Hepatic stellate cell (primary cell): ENCODE measurements around the gene RAB7B.
A peak's percentile ranks its signal among the peaks of the same experiment; 100 is the strongest.

Experiments used
- DNase-seq: peaks from one replicate; pipeline ENCODE4 v3.0.0; 2011; ENCODE audit warnings: low spot score

RAB7B gene

GRCh38 chr1:205948886-205949285, 54.3 kb downstream of the RAB7B start:
- no peak for DNase-seq

DNA sequence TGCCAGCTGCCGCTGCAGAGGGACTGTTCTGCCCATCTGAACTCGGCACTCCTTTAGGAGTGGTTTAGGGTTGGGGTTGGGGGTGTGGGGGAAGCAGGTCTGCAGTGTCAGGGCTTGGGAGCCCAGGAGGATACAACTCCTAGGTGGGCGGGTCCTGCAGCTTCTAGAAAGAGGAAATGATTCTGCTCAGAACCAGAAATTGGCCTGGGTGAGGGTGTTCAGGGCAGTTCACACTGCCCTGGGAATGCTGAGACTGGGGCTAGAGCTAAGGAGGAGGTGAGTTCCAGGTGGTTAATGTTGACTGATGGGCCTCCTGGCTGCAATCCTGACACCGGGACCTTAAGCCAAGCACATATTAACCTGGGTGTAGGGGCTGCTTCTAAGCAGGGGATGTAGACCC, 55.2 kb downstream of the RAB7B start:
- DNase-seq = no peak

DNA sequence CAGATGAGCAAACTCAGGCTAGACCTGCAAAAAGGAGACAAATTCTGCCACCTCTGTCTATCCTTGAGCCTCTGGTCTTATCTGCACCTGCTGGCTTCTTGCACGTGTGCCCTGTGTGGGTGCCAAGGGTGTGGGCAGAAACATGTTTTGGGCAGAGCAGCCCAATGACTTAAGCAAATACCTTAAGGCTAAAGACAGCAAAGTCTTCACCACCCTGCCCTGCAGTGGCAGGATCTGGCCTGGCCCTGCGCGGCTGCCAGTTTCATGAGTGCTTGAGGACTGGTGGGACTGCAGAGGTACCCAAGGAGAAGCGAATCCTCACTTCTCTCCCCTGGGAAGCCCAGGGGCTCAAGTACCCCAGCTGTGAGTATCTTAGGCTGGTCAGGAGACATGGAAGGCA, 56.2 kb downstream of the RAB7B start:
- no peak for DNase-seq

GRCh38 chr1:205945069-205945468, 58.1 kb downstream of the RAB7B start:
- DNase-seq = no peak

DNA sequence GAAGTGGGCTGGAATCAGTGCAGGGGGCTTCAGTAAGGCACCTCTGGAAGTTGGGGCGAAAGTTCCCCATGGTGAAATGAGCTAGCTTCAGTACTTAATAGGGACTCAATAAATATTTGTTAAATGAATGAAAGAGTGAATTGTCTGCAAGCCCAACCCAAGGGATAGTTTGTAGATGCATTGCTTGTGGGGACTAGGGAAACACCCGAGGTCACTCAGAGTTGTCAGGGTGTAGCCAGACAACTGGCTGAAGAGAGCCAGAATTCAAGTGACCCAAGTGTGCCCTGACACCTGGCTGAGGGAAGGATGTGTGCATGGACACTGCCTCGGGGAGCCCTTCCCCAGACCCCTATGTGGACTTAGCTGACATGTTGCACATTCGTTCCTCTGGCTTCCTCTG, 58.7 kb downstream of the RAB7B start:
- no peak for DNase-seq

- no peak for DNase-seq
Measured at GRCh38 chr1:205943245-205943644, 60.0 kb downstream of the RAB7B start, which contains the start of gene SLC26A9. Gene SLC26A9 (minus strand): TSS chr1:205943456. CDS start chr1:205935820, 7,636 bp downstream.

DNA sequence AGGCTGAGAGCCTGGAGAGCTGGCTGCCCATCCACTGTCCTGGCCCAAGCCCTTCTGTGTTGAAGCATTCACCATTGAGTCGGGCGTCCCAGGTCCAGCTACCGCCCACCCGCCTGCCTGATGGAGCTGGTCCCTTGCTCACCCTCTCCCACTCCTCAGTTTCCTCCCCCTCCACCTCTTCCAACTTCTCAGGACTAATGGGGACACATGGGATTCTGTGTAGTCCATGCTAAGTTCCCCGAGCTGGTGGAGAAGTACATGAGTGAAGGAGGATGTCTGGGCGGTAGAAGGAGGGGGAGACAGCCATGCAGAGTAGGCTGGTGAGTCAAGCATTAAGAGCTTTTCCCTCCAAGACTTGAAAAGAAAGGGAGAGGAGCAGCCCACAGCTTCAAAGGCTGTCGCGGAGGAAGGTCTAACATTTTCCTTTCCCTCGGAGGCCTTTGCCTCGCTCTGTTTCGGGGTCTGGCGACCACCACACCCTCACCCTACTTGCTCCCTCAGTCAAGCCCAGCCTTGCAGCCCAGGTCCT, 60.5 kb downstream of the RAB7B start:
- DNase-seq = no peak

DNA sequence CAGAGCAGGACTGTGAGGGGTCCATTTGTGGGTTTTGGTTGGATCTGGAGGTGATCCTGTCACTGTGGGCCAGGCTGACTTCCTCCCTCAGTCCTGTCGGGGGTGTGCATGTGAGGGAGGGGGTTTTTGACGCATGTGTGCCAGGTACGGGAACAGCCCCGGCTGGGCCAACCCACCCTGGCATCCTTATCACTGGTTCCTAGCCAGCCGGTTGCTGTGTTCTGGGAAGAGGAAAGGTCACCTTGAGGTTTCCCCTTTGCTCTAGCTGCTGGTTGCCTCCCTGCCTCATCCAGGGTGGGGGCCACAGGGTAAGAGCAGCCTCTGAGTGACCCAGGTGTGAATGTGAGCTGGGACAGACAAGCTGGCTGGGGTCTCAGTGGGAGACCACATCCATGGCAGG, 62.5 kb downstream of the RAB7B start:
- DNase-seq = no peak

GRCh38 chr1:205939690-205940330, 63.4 kb downstream of the RAB7B start:
- DNase-seq = no peak

- no peak for DNase-seq
Measured at GRCh38 chr1:205938682-205939081, 64.5 kb downstream of the RAB7B start.

DNA sequence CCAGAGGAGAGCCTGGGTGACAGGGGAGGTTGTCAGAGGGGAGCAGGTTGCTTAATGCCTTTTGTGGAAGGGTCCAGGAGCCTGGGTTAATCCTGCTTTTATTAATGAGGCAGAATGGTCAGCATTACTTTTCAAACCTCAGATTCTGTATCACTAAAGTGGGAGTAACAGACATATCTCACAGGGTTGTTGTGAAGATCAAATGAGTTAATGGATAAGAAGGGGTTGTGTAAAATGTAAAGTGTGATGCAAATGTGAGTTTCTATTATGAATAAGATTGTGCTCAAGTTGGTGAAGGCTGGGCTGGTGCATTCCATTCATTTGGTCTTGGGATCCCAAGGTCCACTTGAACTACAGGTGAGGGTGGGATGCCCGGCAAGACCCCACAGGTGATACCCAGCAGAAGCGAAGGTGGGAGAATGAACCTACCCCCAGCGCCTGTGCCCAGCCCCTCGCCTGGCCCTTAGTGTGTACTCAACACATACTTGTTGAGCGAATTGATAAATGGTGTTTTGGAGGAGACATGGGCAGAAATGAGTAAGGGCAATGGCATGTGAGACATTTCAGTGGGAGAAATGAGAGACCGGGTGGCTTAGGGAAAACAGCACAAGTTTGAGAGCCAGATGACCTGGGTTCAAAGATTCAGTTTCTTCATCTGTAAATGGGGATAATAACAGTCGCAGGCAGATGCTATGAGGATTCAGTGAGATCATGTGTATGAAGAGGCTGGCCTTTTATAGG, 66.2 kb downstream of the RAB7B start:
- peak; percentile 81 for DNase-seq

DNA sequence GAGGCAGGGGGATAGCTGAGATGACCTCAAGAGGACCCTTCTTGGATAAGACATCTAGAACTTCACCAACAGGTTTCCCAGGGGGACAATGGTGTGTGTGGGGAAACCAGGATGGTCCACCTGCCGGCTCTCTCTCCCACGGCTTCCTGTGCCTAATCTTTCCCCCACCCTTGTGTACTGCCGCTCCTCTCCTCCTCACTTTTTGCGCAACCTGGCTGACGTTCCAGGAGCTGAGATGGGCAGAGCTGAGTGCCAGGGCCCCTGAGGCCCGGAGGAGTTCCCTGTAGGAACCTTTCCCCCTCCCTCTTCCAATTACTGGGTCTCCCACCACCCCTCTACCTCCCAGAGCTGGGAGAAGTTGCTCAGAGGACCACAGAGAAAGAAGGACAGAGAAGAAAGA, 66.9 kb downstream of the RAB7B start:
- DNase-seq = no peak

- DNase-seq = no peak
Measured at GRCh38 chr1:205935869-205936268, 67.3 kb downstream of the RAB7B start.

DNA sequence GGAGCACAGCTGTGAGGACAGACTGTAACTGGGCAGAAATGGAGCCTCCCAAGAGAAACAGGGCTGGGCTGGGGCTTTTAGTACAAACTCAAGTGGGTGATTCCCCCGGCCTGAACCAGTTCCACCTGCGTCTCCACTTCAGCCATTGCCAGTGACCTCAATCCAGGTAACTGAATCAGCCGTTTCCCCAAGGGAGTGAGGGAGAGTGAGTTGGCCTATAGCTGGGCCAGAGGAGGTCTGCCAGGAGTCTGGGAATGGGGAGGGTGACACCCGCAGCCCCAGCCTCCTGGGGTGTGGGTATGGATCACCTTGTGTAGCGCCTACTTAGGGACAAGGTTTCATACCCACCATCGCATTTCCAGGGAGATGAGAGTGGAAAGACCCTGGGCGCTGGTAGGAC, 68.4 kb downstream of the RAB7B start:
- no peak for DNase-seq

GRCh38 chr1:205933671-205934618, 69.2 kb downstream of the RAB7B start:
- peak; percentile 57 for DNase-seq

- no peak for DNase-seq
Measured at GRCh38 chr1:205932776-205933175, 70.4 kb downstream of the RAB7B start.

- no peak for DNase-seq
Measured at GRCh38 chr1:205930799-205931281, 72.4 kb downstream of the RAB7B start.

GRCh38 chr1:205930195-205930577, 73.0 kb downstream of the RAB7B start:
- DNase-seq = no peak

GRCh38 chr1:205929496-205930194, 73.5 kb downstream of the RAB7B start:
- no peak for DNase-seq

- DNase-seq = no peak
Measured at GRCh38 chr1:205928317-205928716, 74.9 kb downstream of the RAB7B start.

DNA sequence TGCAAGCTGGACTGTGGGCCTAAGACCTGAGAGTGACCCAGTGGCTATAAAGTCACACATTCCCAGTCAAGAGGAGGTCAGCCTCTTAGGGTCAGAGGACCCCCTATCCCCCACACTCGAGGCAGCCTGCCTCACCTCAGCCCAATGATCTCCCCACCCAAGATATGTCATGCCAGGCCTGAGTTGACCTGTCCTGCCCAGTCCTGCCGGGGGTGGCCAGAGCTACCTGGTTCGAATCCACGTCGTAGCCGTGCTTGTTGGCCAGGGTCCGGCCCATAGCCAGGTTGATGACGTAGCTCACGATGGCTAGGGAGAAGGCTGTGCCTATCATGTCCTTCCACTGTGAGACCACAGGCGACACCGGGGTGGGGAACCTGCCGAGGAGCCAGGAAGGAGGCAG, 75.5 kb downstream of the RAB7B start:
- DNase-seq = no peak

DNA sequence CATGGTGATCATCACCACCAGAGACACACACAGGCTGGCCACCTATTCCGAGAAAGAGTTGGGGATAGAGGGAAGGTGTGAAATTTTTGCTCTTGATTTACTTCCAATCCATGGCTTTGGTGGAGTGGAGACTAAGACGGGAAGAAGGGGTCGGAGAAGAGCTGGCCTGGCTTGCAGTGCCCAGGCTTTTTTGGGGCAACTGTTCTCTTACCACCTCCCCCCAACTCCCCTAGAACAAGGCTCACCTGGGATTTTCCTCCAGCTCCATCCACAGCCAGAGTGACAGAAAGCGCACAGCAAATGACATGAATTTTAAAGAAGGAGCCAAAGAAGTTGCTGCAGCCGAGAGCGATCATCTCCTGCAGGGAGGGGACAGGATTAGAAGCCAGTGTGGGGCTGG, 75.9 kb downstream of the RAB7B start:
- no peak for DNase-seq
